ENCODE data around the gene TUBB4A.

The TUBB4A gene

GRCh38 chr19:6470173-6470572, 31.9 kb downstream of the TUBB4A start:
- no peak for DNase-seq (ENCODE audit: low read depth in 2 of 2)

- DNase-seq (ENCODE audit: low read depth in 2 of 2): no peak
Observed at GRCh38 chr19:6467384-6467783, 34.7 kb downstream of the TUBB4A start.

- DNase-seq (ENCODE audit: low read depth in 2 of 2): no peak
Observed at GRCh38 chr19:6466526-6467248, 35.4 kb downstream of the TUBB4A start.

GRCh38 chr19:6465663-6466062, 36.4 kb downstream of the TUBB4A start:
- no peak for DNase-seq (ENCODE audit: low read depth in 2 of 2)

GRCh38 chr19:6465006-6465405, 37.1 kb downstream of the TUBB4A start:
- DNase-seq (ENCODE audit: low read depth in 2 of 2): no peak

- DNase-seq (ENCODE audit: low read depth in 2 of 2): peak in 1 of 2 donors; percentile 14
Observed at GRCh38 chr19:6464070-6464873, 37.8 kb downstream of the TUBB4A start, which contains the start of gene CRB3. Gene CRB3 (plus strand): TSS chr19:6464271. CDS start chr19:6464702, 431 bp downstream.

GRCh38 chr19:6460099-6460884, 41.8 kb downstream of the TUBB4A start:
- DNase-seq (ENCODE audit: low read depth in 2 of 2): peak; percentile 89 to 93

GRCh38 chr19:6459262-6460098, 42.6 kb downstream of the TUBB4A start, which contains the start of gene SLC25A23:
Gene SLC25A23 (minus strand): TSS chr19:6459792. CDS start chr19:6459628, 164 bp downstream.
- DNase-seq (ENCODE audit: low read depth in 2 of 2): peak; percentile 21 to 40

- no peak for DNase-seq (ENCODE audit: low read depth in 2 of 2)
Observed at GRCh38 chr19:6458695-6459261, 43.3 kb downstream of the TUBB4A start.

- DNase-seq (ENCODE audit: low read depth in 2 of 2): no peak
Observed at GRCh38 chr19:6457958-6458694, 44.0 kb downstream of the TUBB4A start.

- no peak for DNase-seq (ENCODE audit: low read depth in 2 of 2)
Observed at GRCh38 chr19:6455924-6456323, 46.2 kb downstream of the TUBB4A start.

GRCh38 chr19:6453951-6454565, 48.1 kb downstream of the TUBB4A start:
- no peak for DNase-seq (ENCODE audit: low read depth in 2 of 2)

GRCh38 chr19:6452899-6453298, 49.2 kb downstream of the TUBB4A start:
- no peak for DNase-seq (ENCODE audit: low read depth in 2 of 2)

GRCh38 chr19:6452223-6452614, 49.9 kb downstream of the TUBB4A start:
- DNase-seq (ENCODE audit: low read depth in 2 of 2): no peak

- no peak for DNase-seq (ENCODE audit: low read depth in 2 of 2)
Observed at GRCh38 chr19:6451583-6452222, 50.4 kb downstream of the TUBB4A start.

- no peak for DNase-seq (ENCODE audit: low read depth in 2 of 2)
Observed at GRCh38 chr19:6450166-6450565, 51.9 kb downstream of the TUBB4A start.

- DNase-seq (ENCODE audit: low read depth in 2 of 2): no peak
Observed at GRCh38 chr19:6448045-6448444, 54.1 kb downstream of the TUBB4A start.

- no peak for DNase-seq (ENCODE audit: low read depth in 2 of 2)
Observed at GRCh38 chr19:6446452-6446851, 55.7 kb downstream of the TUBB4A start.
